H1 (cell line): ENCODE measurements around the gene PKIB.

ENCODE experiments used
- BRCA1 ChIP-seq: IDR thresholded peaks from 2 replicates; pipeline ENCODE4 v1.6.1; 2012; ENCODE audit warnings: low read depth, low read length, improper control_type of control experiment
- CHD2 ChIP-seq: IDR thresholded peaks from 2 replicates; pipeline ENCODE4 v1.6.1; 2012; ENCODE audit warnings: low read length, improper control_type of control experiment
- EGR1 ChIP-seq: IDR thresholded peaks from 2 replicates; pipeline ENCODE4 v1.6.1; 2011; ENCODE audit warnings: low read depth, low read length, borderline replicate concordance
- EP300 ChIP-seq, 2 experiments: IDR thresholded peaks; 1 replicate in 1 of 2; 2 replicates in 1 of 2; pipeline ENCODE4 v1.6.1; 2011 to 2012; ENCODE audit warnings: low read depth in 2 of 2, low read length in 2 of 2, mild to moderate bottlenecking in 2 of 2, borderline replicate concordance in 1 of 2, inconsistent platforms in 1 of 2, moderate library complexity in 1 of 2
- EZH2 ChIP-seq: fragments of 200-600 bp; sonication (generic); IDR thresholded peaks from 2 replicates; pipeline ENCODE4 v1.7.1; 2012; ENCODE audit warnings: low read depth, mild to moderate bottlenecking, moderate library complexity, low read length, inconsistent platforms; ENCODE audit not compliant: severe bottlenecking
- FOSL1 ChIP-seq: IDR thresholded peaks from 2 replicates; pipeline ENCODE4 v1.6.1; 2011; ENCODE audit warnings: mild to moderate bottlenecking, low read depth, low read length, moderate library complexity; ENCODE audit not compliant: insufficient read depth
- POLR2A ChIP-seq, 2 experiments: IDR thresholded peaks; 1 replicate in 1 of 2; 2 replicates in 1 of 2; pipeline ENCODE4 v1.6.1; 2011; ENCODE audit warnings: low read depth in 2 of 2, low read length in 2 of 2, mild to moderate bottlenecking in 2 of 2; ENCODE audit errors: control extremely low read depth in 1 of 2
- POLR2AphosphoS5 ChIP-seq: IDR thresholded peaks from 2 replicates; pipeline ENCODE4 v1.6.1; 2011; ENCODE audit warnings: low read depth, low read length
- SIN3A ChIP-seq, 2 experiments: IDR thresholded peaks in 1 of 2; conservative IDR thresholded peaks in 1 of 2; 2 replicates each; pipeline ENCODE4 v1.6.1; 2011 to 2012; ENCODE audit warnings: low read length in 2 of 2, improper control_type of control experiment in 1 of 2, low read depth in 1 of 2, mild to moderate bottlenecking in 1 of 2
- SP1 ChIP-seq: IDR thresholded peaks from 2 replicates; pipeline ENCODE4 v1.6.1; 2011; ENCODE audit warnings: low read depth, low read length
- SP2 ChIP-seq: IDR thresholded peaks from 2 replicates; pipeline ENCODE4 v1.6.1; 2012; ENCODE audit warnings: mild to moderate bottlenecking, low read length, inconsistent platforms
- TBP ChIP-seq: IDR thresholded peaks from 2 replicates; pipeline ENCODE4 v1.6.1; 2011; ENCODE audit warnings: low read depth, low read length, improper control_type of control experiment
- YY1 ChIP-seq: IDR thresholded peaks from 2 replicates; pipeline ENCODE4 v1.6.1; 2011; ENCODE audit warnings: low read depth, mild to moderate bottlenecking, low read length
- TF ChIP-seq, protein P1 (sequence below), 3 experiments: IDR thresholded peaks; 1 replicate in 2 of 3; 2 replicates in 1 of 3; pipeline versions ENCODE4 v1.5.1 to v1.6.1; 2011; ENCODE audit warnings: low read length in 3 of 3, mild to moderate bottlenecking in 3 of 3, inconsistent platforms in 2 of 3, low read depth in 1 of 3, moderate library complexity in 1 of 3; ENCODE audit not compliant: insufficient read depth in 1 of 3; ENCODE audit errors: control extremely low read depth in 1 of 3

DNA sequence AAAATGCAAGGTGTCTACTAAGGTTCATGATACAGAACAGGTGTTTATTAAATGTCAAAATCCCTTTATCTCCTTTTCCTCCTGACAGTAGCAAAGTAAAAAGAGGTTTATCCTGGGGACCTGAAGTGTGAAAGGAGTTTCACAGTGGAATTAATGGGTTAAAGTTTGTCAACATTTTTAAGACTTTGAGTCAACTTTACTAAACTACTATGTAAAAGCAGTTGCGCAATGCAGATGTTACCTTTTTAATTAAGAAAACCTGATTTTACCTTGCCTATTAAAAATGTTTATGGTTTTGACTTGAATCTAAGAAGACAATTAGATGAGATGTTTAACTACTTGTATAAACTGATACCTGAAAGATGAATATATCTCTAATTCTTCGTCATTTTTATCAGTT lies 14.6 kb downstream of the PKIB start:
- TF ChIP-seq EGR1 (no peak), SIN3A (conservative IDR thresholded peaks at IDR 0.05 in 1 of 2, IDR thresholded peaks at IDR 0.05 in 1 of 2; ENCODE audit: low read depth in 1 of 2, low read length in 2 of 2) (no peak), TBP (no peak), EP300 (IDR thresholded peaks at IDR 0.05; ENCODE audit: borderline replicate concordance in 1 of 2, low read depth in 2 of 2, low read length in 2 of 2) (no peak), POLR2AphosphoS5 (no peak), EZH2 (no peak), SP1 (no peak), CHD2 (no peak), POLR2A (IDR thresholded peaks at IDR 0.05; ENCODE audit: control extremely low read depth in 1 of 2, low read depth in 2 of 2, low read length in 2 of 2) (no peak), FOSL1 (no peak), SP2 (no peak), BRCA1 (no peak), YY1 (no peak)
- TF ChIP-seq, protein P1, sequence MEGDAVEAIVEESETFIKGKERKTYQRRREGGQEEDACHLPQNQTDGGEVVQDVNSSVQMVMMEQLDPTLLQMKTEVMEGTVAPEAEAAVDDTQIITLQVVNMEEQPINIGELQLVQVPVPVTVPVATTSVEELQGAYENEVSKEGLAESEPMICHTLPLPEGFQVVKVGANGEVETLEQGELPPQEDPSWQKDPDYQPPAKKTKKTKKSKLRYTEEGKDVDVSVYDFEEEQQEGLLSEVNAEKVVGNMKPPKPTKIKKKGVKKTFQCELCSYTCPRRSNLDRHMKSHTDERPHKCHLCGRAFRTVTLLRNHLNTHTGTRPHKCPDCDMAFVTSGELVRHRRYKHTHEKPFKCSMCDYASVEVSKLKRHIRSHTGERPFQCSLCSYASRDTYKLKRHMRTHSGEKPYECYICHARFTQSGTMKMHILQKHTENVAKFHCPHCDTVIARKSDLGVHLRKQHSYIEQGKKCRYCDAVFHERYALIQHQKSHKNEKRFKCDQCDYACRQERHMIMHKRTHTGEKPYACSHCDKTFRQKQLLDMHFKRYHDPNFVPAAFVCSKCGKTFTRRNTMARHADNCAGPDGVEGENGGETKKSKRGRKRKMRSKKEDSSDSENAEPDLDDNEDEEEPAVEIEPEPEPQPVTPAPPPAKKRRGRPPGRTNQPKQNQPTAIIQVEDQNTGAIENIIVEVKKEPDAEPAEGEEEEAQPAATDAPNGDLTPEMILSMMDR (IDR thresholded peaks at IDR 0.05; ENCODE audit: control extremely low read depth in 1 of 3, insufficient read depth in 1 of 3, low read depth in 1 of 3, low read length in 3 of 3) = no peak
